Measurements from ENCODE around the gene CDK5R2.

- no peak for TF ChIP-seq CTCF (IDR thresholded peaks at IDR 0.05 in 2 of 3, conservative IDR thresholded peaks at IDR 0.05 in 1 of 3; ENCODE audit: borderline replicate concordance in 1 of 3, insufficient read depth in 1 of 3, low read depth in 2 of 3, low read length in 2 of 3)
- TF ChIP-seq EGR1 (IDR thresholded peaks at IDR 0.05; ENCODE audit: low read depth) = no peak
- no peak for TF ChIP-seq EZH2 (IDR thresholded peaks at IDR 0.05)
- TF ChIP-seq CEBPB (IDR thresholded peaks at IDR 0.05; ENCODE audit: low read depth) = no peak
- no peak for TF ChIP-seq RAD21 (IDR thresholded peaks at IDR 0.05; ENCODE audit: low read depth)
- TF ChIP-seq ZNF274 (IDR thresholded peaks at IDR 0.05; ENCODE audit: low read depth, low read length) = no peak
- TF ChIP-seq REST (IDR thresholded peaks at IDR 0.05; ENCODE audit: low read depth) = no peak
- no peak for TF ChIP-seq ZBTB33 (IDR thresholded peaks at IDR 0.05; ENCODE audit: extremely low read depth, insufficient replicate concordance, low read length)
- TF ChIP-seq ATF3 (IDR thresholded peaks at IDR 0.05) = no peak
- no peak for TF ChIP-seq MAX (IDR thresholded peaks at IDR 0.05)
Measured at GRCh38 chr2:218925434-218925833, 34.0 kb upstream of the CDK5R2 start.

All from HCT116 (cell line).